ENCODE data around the gene SMARCD3.

DNA sequence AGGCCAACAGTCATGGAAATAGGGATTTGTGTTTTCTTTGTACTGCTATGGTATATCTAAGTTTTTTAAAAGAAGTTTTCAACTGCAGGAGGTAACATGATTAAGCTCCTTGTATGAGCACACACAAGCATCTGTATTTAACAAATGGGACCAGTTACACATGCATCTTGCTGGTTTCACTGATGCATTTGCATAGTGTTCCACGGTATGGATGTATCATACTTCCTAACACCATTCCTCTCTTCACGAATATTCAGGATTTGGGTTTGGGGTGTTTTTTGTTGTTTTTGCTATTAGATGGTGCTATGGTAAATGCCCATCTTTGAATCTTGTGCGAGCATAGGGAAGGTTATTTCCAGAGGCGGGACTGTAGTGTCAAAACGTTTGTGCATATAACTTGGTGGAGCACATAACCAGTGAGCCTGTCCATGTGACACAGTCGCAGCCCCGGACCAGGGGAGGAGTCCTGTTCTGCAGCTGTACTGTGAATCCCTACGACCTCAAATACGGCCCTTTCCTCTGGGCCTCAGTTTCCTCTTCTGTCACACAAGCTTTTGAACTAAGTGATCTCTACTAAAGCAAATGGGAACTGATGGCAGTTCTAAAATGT, 40.1 kb downstream of the SMARCD3 start:
- no peak for TF ChIP-seq CTCF (IDR thresholded peaks at IDR 0.05; ENCODE audit: low read length)
- TF ChIP-seq EZH2 (IDR thresholded peaks at IDR 0.05; ENCODE audit: borderline replicate concordance, low read length), result no peak
